ENCODE measurements around the gene SLC41A3. TPM values are rescaled to one million over a fixed set of nuclear protein-coding genes. Genes with fewer than 3 reads are reported as not detected.

Gene SLC41A3
- total RNA-seq, 1 experiment from 2014 or later, result 41.3 TPM

DNA sequence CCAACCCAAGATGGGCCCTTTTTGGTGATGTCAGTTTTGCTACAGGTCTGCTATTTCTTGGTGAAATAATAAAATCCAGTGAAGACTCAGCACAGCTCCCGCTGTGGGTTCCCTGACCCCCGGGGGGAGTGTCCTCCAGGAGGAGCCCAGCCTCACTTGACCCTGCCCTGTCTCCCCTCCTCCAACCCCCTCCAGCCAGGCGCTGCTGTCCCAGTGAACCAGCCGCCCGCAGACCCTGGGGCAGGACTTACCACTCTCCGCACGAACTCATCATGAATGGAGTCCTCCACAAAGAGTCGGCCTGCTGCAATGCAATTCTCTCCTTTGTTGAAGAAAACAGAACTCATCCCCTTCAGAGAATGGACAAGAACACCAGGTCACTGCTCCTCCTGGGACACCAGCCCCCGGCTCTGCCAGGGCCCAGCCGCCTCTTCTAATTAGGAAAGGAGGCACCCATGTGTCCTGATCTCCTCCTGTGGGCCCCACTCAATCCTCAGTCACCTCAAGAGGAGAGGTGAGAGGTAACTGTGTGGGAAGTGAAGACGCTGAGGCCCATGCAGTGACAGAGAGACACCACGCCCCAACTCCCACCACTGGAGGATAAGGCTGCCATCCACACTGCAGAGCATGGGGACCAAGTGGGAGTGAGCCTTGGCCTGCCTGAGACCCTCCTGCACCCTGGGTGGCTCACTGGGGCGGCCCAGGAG lies 28.8 kb upstream of the SLC41A3 start:
- POLR2A ChIA-PET, result no interaction called here
- no TSS peak for BruUV-seq (replicated peaks)
- H3K9me3 ChIP-seq, result no peaks in the 10 kb centered on the region
- H3K36me3 ChIP-seq (ENCODE audit: control insufficient read depth, insufficient read depth, low read length), result no peaks in the 10 kb centered on the region
- CTCF ChIA-PET, result no interaction called here
- Mint-ChIP-seq H3K27ac (ENCODE audit: unreplicated experiment) (no peak overlapping the region), H3K36me3 (ENCODE audit: insufficient read depth, unreplicated experiment) (no peaks in the 10 kb centered on the region), H3K4me3 (ENCODE audit: unreplicated experiment) (no peak overlapping the region), H3K9me3 (ENCODE audit: unreplicated experiment) (no peaks in the 10 kb centered on the region), H3K27me3 (ENCODE audit: insufficient read depth, unreplicated experiment) (no peaks in the 10 kb centered on the region), H3K4me1 (ENCODE audit: low read depth, unreplicated experiment) (no peaks in the 10 kb centered on the region)
- no peak overlapping the region for H3K4me3 ChIP-seq (ENCODE audit: low read depth, low read length)
- intact Hi-C loops (cut with micrococcal nuclease; ENCODE audit: unreplicated experiment), result no loop called here
- no peaks in the 10 kb centered on the region for H3K27me3 ChIP-seq (replicated peaks; ENCODE audit: control insufficient read depth, insufficient read depth, low read length)
- TF ChIP-seq, protein P1, sequence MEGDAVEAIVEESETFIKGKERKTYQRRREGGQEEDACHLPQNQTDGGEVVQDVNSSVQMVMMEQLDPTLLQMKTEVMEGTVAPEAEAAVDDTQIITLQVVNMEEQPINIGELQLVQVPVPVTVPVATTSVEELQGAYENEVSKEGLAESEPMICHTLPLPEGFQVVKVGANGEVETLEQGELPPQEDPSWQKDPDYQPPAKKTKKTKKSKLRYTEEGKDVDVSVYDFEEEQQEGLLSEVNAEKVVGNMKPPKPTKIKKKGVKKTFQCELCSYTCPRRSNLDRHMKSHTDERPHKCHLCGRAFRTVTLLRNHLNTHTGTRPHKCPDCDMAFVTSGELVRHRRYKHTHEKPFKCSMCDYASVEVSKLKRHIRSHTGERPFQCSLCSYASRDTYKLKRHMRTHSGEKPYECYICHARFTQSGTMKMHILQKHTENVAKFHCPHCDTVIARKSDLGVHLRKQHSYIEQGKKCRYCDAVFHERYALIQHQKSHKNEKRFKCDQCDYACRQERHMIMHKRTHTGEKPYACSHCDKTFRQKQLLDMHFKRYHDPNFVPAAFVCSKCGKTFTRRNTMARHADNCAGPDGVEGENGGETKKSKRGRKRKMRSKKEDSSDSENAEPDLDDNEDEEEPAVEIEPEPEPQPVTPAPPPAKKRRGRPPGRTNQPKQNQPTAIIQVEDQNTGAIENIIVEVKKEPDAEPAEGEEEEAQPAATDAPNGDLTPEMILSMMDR (IDR thresholded peaks at IDR 0.05; ENCODE audit: insufficient read depth in 1 of 2, low read depth in 1 of 2, low read length in 1 of 2, severe bottlenecking in 1 of 2, unreplicated experiment in 1 of 2), result no peak
- no peaks in the 10 kb centered on the region for H3K4me1 ChIP-seq
- DNase-seq, result no peak

DNA sequence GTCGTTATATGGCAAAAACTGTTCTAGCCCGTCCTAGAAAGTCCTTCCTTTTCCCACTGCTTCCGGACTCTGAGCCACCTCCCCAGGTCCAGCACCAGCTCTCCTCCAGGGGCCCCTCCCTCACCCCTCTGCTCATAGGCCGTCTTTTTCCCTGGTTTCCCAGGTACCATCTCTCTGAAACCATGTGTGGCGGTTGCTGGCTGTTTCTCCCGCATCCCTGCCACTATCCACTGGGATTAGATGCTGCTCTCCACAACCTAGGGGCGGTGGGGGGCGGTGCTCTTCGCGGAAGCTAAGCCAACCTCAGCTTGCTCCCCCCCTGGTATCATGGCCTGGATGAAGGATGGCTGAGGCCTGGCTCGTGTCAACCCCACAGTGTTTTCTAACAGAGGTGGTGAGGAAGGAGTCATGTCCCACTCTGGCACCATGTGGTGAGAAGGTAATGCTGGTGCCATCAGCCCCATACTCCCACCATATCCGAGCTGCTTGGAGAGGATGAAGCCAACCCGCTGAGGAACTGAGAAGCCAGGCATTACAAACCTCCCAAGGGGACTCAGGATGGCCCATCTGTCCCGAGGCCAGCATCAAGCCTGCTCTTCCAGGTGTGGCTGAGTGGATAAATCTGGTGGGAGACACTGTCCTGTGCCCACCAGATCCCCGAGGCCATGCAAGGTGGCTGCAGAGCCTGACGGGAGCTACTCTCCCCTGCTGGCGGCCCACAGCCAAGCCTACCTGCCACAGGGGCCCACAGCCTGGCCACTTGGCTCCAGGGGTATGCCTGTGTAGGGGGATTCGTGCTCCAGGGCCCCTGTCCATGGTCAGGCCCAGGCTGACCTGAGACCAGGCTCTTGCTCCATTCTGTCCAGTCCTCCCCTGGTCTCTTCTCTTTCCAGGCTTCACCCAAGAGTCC lies 27.9 kb upstream of the SLC41A3 start:
- Mint-ChIP-seq H3K9me3 (ENCODE audit: unreplicated experiment) (no peaks in the 10 kb centered on the region), H3K27ac (ENCODE audit: unreplicated experiment) (no peak overlapping the region), H3K4me3 (ENCODE audit: unreplicated experiment) (no peak overlapping the region), H3K27me3 (ENCODE audit: insufficient read depth, unreplicated experiment) (no peaks in the 10 kb centered on the region), H3K36me3 (ENCODE audit: insufficient read depth, unreplicated experiment) (no peaks in the 10 kb centered on the region), H3K4me1 (ENCODE audit: low read depth, unreplicated experiment) (no peaks in the 10 kb centered on the region)
- TF ChIP-seq, protein P1 (IDR thresholded peaks at IDR 0.05; ENCODE audit: insufficient read depth in 1 of 2, low read depth in 1 of 2, low read length in 1 of 2, severe bottlenecking in 1 of 2, unreplicated experiment in 1 of 2), result no peak
- POLR2A ChIA-PET, result no interaction called here
- no peaks in the 10 kb centered on the region for H3K27me3 ChIP-seq (replicated peaks; ENCODE audit: control insufficient read depth, insufficient read depth, low read length)
- no TSS peak for BruUV-seq (replicated peaks)
- no peaks in the 10 kb centered on the region for H3K36me3 ChIP-seq (ENCODE audit: control insufficient read depth, insufficient read depth, low read length)
- no peak overlapping the region for H3K4me3 ChIP-seq (ENCODE audit: low read depth, low read length)
- no peaks in the 10 kb centered on the region for H3K4me1 ChIP-seq
- no peak for DNase-seq
- H3K9me3 ChIP-seq, result no peaks in the 10 kb centered on the region
- intact Hi-C loops (cut with micrococcal nuclease; ENCODE audit: unreplicated experiment), result no loop called here
- CTCF ChIA-PET, result interaction anchor here (1.3 kb wide), 1 partner anchor 176 kb away, joined by 3 read pairs; no protein-coding TSS in a partner anchor

- no peaks in the 10 kb centered on the region for H3K9me3 Mint-ChIP-seq (ENCODE audit: unreplicated experiment)
- Histone ChIP-seq H3K27me3 (replicated peaks; ENCODE audit: control insufficient read depth, insufficient read depth, low read length) (no peaks in the 10 kb centered on the region), H3K9me3 (no peaks in the 10 kb centered on the region), H3K4me3 (ENCODE audit: low read depth, low read length) (no peak overlapping the region), H3K36me3 (ENCODE audit: control insufficient read depth, insufficient read depth, low read length) (no peaks in the 10 kb centered on the region), H3K4me1 (no peaks in the 10 kb centered on the region)
- intact Hi-C loops (cut with micrococcal nuclease; ENCODE audit: unreplicated experiment), result no loop called here
- POLR2A ChIA-PET, result no interaction called here
- H3K36me3 Mint-ChIP-seq (ENCODE audit: insufficient read depth, unreplicated experiment), result no peaks in the 10 kb centered on the region
- DNase-seq, result no peak
- H3K4me1 Mint-ChIP-seq (ENCODE audit: low read depth, unreplicated experiment), result no peaks in the 10 kb centered on the region
- H3K27me3 Mint-ChIP-seq (ENCODE audit: insufficient read depth, unreplicated experiment), result no peaks in the 10 kb centered on the region
- CTCF ChIA-PET, result interaction anchor here (1.3 kb wide), 1 partner anchor 175 kb away, joined by 3 read pairs; no protein-coding TSS in a partner anchor
- no TSS peak for BruUV-seq (replicated peaks)
- H3K4me3 Mint-ChIP-seq (ENCODE audit: unreplicated experiment), result no peak overlapping the region
- TF ChIP-seq, protein P1 (IDR thresholded peaks at IDR 0.05; ENCODE audit: insufficient read depth in 1 of 2, low read depth in 1 of 2, low read length in 1 of 2, severe bottlenecking in 1 of 2, unreplicated experiment in 1 of 2), result no peak
- no peak overlapping the region for H3K27ac Mint-ChIP-seq (ENCODE audit: unreplicated experiment)
Measured at GRCh38 chr3:126111126-126111551, 27.2 kb upstream of the SLC41A3 start.
